ENCODE results near the gene PDE4B.
"Not testable (repeated sequence)": the region's sequence is repeated elsewhere in the genome, so short reads cannot be mapped to it uniquely, and the experiment has no call there.

The PDE4B gene

DNA sequence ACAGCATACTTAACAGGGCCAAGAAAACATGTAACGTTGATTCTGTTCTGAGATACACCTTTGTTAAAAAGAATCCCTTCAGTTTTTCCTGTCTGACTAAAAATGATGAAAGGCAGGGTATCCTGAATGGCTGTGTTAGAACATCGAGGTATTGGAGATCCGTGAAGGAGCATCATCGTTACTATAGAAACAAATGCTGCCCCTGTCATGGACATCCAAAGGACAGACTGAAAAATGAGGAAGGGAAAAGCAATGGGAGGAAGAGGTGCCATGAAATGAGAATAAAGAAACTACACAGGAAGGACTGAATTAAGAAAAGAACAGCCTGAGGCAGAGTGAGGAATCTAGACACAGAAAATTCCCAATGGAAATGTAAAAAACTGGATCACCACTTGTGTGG is 257.9 kb downstream of the PDE4B start:
- TF ChIP-seq, protein P1, sequence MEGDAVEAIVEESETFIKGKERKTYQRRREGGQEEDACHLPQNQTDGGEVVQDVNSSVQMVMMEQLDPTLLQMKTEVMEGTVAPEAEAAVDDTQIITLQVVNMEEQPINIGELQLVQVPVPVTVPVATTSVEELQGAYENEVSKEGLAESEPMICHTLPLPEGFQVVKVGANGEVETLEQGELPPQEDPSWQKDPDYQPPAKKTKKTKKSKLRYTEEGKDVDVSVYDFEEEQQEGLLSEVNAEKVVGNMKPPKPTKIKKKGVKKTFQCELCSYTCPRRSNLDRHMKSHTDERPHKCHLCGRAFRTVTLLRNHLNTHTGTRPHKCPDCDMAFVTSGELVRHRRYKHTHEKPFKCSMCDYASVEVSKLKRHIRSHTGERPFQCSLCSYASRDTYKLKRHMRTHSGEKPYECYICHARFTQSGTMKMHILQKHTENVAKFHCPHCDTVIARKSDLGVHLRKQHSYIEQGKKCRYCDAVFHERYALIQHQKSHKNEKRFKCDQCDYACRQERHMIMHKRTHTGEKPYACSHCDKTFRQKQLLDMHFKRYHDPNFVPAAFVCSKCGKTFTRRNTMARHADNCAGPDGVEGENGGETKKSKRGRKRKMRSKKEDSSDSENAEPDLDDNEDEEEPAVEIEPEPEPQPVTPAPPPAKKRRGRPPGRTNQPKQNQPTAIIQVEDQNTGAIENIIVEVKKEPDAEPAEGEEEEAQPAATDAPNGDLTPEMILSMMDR (IDR thresholded peaks at IDR 0.05; ENCODE audit: borderline replicate concordance, insufficient read depth, low read depth, low read length): no peak
- H3K4me3 ChIP-seq (ENCODE audit: low read depth, low read length): no peak overlapping the region

DNA sequence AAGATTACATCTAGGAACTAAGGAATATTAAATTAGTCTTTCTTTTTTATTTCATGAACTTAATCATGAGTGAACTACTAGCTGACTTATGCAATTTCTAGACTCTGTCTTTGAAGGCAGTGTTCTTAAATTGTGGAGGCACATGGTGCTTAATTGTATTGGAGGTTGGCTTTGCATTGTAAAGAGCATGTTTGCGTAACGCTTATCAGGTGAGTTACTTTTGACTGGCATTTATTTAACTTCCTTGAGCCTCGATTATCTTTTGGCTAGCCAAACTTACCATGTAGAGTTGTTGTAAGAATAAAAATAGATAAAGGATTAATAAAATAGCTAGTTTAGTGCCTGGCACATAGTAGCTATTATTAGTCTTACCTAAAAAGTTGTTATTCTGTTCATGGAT is 262.4 kb downstream of the PDE4B start:
- H3K4me3 ChIP-seq (ENCODE audit: low read depth, low read length): no peak overlapping the region
- TF ChIP-seq, protein P1 (IDR thresholded peaks at IDR 0.05; ENCODE audit: borderline replicate concordance, insufficient read depth, low read depth, low read length): no peak

DNA sequence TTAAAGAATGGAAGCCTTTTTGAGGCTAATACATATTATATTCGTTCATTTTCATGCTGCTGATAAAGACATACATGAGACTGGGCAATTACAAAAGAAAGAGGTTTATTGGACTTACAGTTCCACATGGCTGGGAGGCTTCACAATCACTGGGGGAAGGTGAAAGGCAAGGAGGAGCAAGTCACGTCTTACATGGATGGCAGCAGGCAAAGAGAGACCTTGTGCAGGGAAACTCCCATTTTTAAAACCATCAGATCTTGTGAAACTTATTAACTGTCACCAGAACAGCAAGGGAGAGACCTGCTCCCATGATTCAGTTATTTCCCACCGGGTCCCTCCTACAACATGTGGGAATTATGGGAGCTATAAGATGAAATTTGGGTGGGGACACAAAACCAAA is 264.8 kb downstream of the PDE4B start:
- not testable (repeated sequence) for H3K4me3 ChIP-seq (ENCODE audit: low read depth, low read length)

DNA sequence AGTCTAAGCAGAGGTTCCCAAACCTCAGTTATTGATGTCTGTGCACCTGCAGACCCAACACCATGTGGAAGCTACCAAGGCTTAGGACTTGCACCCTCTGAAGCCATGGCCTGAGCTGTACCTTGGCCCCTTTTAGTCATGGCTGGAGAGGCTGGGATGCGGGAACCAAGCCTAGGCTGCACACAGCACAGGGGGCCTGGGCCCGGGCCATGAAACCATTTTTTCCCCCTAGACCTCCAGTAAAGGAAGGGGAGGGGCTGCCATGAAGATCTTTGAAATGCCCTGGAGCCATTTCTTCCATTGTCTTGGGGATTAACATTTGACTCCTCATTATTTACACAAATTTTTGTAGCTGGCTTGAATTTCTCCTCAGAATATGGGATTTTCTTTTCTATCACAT is 265.9 kb downstream of the PDE4B start:
- no peak overlapping the region for H3K4me3 ChIP-seq (ENCODE audit: low read depth, low read length)
- TF ChIP-seq, protein P1 (IDR thresholded peaks at IDR 0.05; ENCODE audit: borderline replicate concordance, insufficient read depth, low read depth, low read length): no peak

DNA sequence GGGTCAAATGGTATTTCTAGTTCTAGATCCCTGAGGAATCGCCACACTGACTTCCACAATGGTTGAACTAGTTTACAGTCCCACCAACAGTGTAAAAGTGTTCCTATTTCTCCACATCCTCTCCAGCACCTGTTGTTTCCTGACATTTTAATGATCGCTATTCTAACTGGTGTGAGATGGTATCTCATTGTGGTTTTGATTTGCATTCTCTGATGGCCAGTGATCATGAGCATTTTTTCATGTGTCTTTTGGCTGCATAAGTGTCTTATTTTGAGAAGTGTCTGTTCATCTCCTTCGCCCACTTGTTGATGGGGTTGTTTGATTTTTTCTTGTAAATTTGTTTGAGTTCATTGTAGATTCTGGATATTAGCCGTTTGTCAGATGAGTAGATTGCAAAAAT is 274.5 kb downstream of the PDE4B start:
- H3K4me3 ChIP-seq (ENCODE audit: low read depth, low read length): not testable (repeated sequence)

DNA sequence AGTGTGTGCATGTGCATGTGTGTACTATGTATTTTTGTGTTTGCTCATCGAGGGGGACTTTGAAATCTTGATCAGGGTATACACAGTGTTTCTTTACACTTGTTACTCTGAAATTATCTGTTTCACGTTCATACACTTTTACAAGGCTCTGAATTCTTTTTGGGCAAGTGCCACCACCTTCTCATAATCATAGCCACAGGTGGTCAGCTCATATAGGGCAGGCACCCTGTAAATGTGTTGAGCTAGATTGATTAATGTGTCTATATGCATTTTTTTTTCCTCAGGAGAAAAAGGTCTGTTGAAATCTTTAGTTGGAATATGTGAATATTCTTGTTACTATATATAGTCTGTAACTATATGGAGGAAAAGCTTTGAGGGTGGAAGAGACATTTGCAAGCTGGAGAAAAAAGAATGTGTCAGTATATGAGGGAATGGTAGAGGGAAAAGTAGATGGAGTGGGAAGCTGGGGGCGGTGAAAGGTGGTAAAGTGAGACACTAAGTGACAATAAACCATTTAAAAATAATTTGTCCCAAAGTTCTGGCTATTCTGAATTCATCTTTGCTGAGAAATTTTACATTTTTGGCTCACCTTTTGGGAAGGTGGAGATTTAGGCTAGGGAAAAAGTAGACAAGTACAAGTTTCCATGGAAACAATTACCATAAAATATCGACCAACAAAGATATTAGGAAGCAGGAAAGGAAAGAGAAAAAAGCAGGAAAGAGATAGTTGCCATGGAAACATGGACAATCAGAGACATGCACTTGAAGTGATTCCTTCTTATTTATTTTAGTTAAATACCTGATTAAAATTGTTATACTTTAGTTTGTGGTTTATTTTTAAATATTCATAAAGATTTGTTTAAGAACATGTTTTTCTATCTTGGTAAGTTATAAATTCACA is 277.5 kb downstream of the PDE4B start:
- TF ChIP-seq, protein P1 (IDR thresholded peaks at IDR 0.05; ENCODE audit: borderline replicate concordance, insufficient read depth, low read depth, low read length): no peak
- H3K4me3 ChIP-seq (ENCODE audit: low read depth, low read length): no peak overlapping the region

DNA sequence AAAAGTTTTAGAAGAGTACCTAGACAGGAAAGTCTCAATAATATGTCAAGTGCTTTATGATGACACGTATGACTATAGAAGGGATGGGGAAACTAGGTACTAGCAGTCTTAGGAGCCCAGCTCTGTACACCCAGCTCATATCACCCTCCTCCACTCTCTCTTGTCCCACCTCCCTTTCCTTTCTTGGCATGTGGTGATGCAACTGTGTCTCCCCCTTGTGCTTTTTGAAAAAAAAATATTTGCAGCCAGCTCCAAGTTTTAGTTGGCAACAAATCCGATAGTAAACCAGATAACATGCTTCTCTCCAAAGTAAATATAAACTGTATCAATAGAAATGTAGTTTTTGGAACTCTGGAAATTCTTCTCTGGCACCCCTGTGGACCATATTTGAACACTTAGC is 280.7 kb downstream of the PDE4B start:
- H3K4me3 ChIP-seq (ENCODE audit: low read depth, low read length): no peak overlapping the region
- TF ChIP-seq, protein P1 (IDR thresholded peaks at IDR 0.05; ENCODE audit: borderline replicate concordance, insufficient read depth, low read depth, low read length): no peak

DNA sequence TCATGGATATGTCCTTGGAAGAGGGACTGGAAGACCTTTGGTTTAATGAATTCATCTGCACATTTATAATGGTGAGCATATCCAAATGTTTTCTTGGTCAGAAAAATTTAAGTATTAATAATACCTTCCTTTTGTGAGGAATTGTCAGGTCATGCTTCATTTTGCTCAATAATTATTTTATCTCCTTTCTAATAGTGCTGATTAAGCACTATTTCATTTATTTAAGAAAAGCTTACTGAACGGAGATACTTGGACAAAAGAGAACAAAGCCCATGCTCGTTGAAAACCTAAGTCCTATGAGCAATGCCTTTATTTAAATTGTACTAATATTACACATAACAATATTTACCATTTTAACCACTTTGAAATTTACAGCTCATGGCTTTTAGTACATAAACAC is 281.5 kb downstream of the PDE4B start:
- TF ChIP-seq, protein P1 (IDR thresholded peaks at IDR 0.05; ENCODE audit: borderline replicate concordance, insufficient read depth, low read depth, low read length): no peak
- H3K4me3 ChIP-seq (ENCODE audit: low read depth, low read length): no peak overlapping the region

Measured in GM12875 (cell line).